Stimulated activated CD8-positive, alpha-beta memory T cell treated with anti-CD3 and anti-CD28 coated beads, Interleukin-4, amount 100 ng/mL, for 4 hours (primary cell): ENCODE measurements around the gene TRPV2.

ENCODE experiments used
- DNase-seq, 2 donors: peaks; one replicate each; pipeline ENCODE4 v3.0.0-alpha.2; 2020; ENCODE audit warnings: low read depth in 2 of 2, low spot score in 1 of 2

TRPV2 gene

GRCh38 chr17:16473044-16474011 lies 58.0 kb downstream of the TRPV2 start:
- DNase-seq: no peak

GRCh38 chr17:16474012-16474725 lies 58.8 kb downstream of the TRPV2 start:
- DNase-seq: no peak

DNA sequence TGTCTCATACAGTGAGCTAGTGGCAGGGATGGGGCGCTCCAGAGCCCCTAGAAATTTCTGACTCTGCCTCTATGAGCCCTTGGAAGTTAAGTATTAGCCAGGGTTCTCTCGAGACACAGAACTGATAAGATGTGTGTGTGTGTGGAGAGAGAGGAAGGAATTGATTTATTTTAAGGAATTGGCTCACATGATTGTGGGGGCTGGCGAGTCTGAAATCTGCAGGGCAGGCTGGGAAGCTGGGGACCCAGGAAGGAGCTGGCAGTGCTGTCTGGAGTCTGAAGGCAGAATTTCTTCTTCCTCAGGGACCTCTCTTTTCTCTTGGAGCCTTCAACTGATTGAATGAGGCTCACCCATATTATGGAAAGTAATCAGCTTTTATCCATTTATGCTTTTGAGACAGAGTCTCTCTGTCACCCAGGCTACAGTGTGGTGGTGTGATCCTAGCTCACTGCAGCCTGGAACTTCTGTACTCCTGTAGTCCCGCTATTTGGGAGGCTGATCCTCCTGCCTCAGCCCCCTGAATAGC lies 59.9 kb downstream of the TRPV2 start:
- no peak for DNase-seq

DNA sequence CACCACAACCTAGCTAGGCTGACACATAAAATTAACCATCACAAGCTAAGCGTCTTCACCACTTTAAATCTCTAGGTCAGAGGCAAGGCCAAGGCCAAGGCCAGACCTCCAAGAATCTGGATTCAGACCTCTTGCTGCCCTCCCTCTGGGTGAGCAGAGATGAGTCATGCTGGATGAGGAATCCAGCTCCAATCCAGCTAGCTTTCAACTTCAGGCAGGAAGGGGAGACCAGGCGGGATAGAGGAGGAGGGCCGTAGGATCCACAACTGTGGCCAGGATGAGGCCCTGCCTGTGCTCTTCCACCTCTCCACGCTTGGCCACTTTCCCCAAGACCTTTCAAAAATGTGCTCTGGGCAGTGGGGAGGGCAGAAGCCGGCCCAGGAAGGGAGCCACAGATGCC lies 61.9 kb downstream of the TRPV2 start:
- no peak for DNase-seq

DNA sequence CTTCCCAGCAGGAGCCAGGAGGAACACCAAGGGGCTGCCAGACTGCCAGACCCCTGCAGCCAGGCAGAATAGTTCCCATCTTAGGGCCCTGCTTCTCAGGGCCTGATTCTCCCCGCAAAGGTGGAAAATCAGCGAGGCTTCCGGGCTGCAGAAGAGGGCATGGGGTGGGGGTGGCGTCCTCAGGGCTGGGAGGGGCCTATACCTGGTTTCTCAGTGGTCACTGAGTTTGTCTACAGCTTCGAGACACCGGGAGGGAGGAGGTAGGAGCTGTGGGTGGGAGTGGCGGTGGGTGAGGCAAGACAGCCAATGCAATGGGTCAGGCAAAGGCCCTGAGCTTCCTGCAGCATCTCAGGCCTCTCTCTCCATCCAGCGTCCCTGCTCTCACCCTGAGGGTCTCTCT lies 62.3 kb downstream of the TRPV2 start:
- no peak for DNase-seq

DNA sequence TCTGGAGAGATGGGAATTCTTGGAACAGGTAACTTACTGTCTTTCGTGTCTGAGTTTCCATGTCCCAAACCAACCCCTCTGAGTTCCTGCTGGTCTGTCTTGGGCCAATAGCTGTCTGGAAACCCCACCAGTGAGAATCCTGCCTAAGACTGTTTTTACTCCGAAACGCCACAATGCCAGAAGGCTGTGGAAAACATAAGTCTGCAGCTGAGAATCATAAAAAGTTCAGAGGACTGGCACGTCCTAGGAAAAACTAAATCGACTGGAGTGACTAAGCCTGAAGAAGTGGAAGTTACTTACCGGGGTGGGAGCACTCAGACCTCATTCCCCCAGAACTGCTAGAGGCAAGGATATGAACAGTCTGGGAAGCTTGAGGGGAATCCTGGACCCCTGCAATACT lies 63.3 kb downstream of the TRPV2 start:
- DNase-seq: no peak

- no peak for DNase-seq
Observed at GRCh38 chr17:16479264-16479663, 63.9 kb downstream of the TRPV2 start.

GRCh38 chr17:16480995-16481394 lies 65.6 kb downstream of the TRPV2 start:
- no peak for DNase-seq

DNA sequence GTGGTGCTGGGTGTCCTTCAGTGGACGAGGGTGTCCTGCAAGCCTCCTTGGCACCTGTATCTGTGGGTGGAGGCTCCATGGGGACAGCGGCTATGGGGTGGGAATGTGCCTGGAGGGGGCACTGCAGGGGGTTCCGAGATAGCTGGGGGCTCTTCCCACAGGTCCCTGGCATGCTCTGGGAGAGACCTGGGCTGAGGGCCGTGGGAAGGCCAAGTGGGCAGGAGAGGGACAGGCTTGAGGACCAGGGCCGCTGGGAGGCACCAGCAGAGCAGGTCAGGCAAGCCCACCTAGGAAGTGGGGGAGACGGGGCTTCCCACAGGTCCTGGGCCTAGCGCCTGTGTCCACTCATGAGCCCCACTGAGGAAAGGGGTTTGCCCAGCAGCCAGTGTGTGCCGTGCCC lies 66.9 kb downstream of the TRPV2 start:
- DNase-seq: no peak

- no peak for DNase-seq
Observed at GRCh38 chr17:16483021-16483645, 67.8 kb downstream of the TRPV2 start.

GRCh38 chr17:16484445-16485175 lies 69.2 kb downstream of the TRPV2 start:
- no peak for DNase-seq
